HepG2 (cell line): ENCODE data around the gene VPS37D. TPM values are rescaled to one million over a fixed set of nuclear protein-coding genes. Genes with fewer than 3 reads are reported as not detected.

Source experiments
- AKAP8 ChIP-seq: sonication (generic); formaldehyde crosslinking; IDR thresholded peaks from 2 replicates; pipeline ENCODE4 v1.5.1; 2020; ENCODE audit warnings: mild to moderate bottlenecking, missing genetic modification reagents
- BCL6 ChIP-seq: IDR thresholded peaks from 2 replicates; pipeline ENCODE4 v1.6.1; 2016; ENCODE audit warnings: missing genetic modification reagents, missing compliant biosample characterization
- FOXA3 ChIP-seq: IDR thresholded peaks from 2 replicates; pipeline ENCODE4 v1.6.1; 2016; ENCODE audit warnings: missing genetic modification reagents, missing compliant biosample characterization
- FOXM1 ChIP-seq: sonication (generic); formaldehyde crosslinking; IDR thresholded peaks from 2 replicates; pipeline ENCODE4 v1.5.0; 2020; ENCODE audit warnings: missing genetic modification reagents
- ISL2 ChIP-seq: sonication (generic); formaldehyde crosslinking; IDR thresholded peaks from 2 replicates; pipeline ENCODE4 v1.5.0; 2020; ENCODE audit warnings: missing genetic modification reagents
- JUN ChIP-seq: sonication (generic); formaldehyde crosslinking; IDR thresholded peaks from 2 replicates; pipeline ENCODE4 v1.4.0; 2020; ENCODE audit warnings: mild to moderate bottlenecking, missing genetic modification reagents
- KIAA2018 ChIP-seq: sonication (generic); formaldehyde crosslinking; IDR thresholded peaks from 2 replicates; pipeline ENCODE4 v1.5.0; 2020; ENCODE audit warnings: mild to moderate bottlenecking, missing genetic modification reagents, borderline replicate concordance
- MAFG ChIP-seq: sonication (generic); formaldehyde crosslinking; IDR thresholded peaks from 2 replicates; pipeline ENCODE4 v1.5.1; 2020; ENCODE audit warnings: mild to moderate bottlenecking, missing genetic modification reagents
- MBD4 ChIP-seq: IDR thresholded peaks from 2 replicates; pipeline ENCODE4 v1.6.1; 2012; ENCODE audit warnings: low read length, inconsistent platforms, borderline replicate concordance
- MLLT10 ChIP-seq: sonication (generic); formaldehyde crosslinking; IDR thresholded peaks from 2 replicates; pipeline ENCODE4 v1.4.0; 2020; ENCODE audit warnings: missing genetic modification reagents
- RFXANK ChIP-seq: IDR thresholded peaks from 2 replicates; pipeline ENCODE4 v1.6.1; 2016
- RNF2 ChIP-seq: fragments of 450-650 bp; conservative IDR thresholded peaks from 2 replicates; pipeline ENCODE4 v1.6.1; 2016; ENCODE audit warnings: low read depth
- ZNF276 ChIP-seq: sonication (generic); formaldehyde crosslinking; IDR thresholded peaks from 2 replicates; pipeline ENCODE4 v1.4.0; 2020; ENCODE audit warnings: mild to moderate bottlenecking, low read depth, missing genetic modification reagents
- ZNF432 ChIP-seq: sonication (generic); formaldehyde crosslinking; IDR thresholded peaks from 2 replicates; pipeline ENCODE4 v1.5.0; 2020; ENCODE audit warnings: missing genetic modification reagents, mild to moderate bottlenecking, borderline replicate concordance
- ZNF737 ChIP-seq: sonication (generic); formaldehyde crosslinking; IDR thresholded peaks from 2 replicates; pipeline ENCODE4 v1.5.0; 2020; ENCODE audit warnings: missing genetic modification reagents, mild to moderate bottlenecking, borderline replicate concordance
- polyA plus RNA-seq, 8 experiments: library from polyadenylated mRNA; depleted of rRNA in 3 of 8; stranded (reverse) in 7 of 8; unstranded in 1 of 8; fragments of >200 nt; fragmentation: Illumina TruSeq in 4 of 8; extraction: Trizol in 4 of 8; gene quantifications; 2 replicates each; pipeline versions ENCODE4 v1.2.1 to v1.2.3, GENCODE V29; 2011 to 2016; ENCODE audit warnings: low read depth in 4 of 8, missing spikeins in 1 of 8, mixed read lengths in 1 of 8; ENCODE audit not compliant: insufficient read depth in 1 of 8
- total RNA-seq, 5 experiments: library from RNA; depleted of rRNA; stranded (reverse); fragments of >200 nt; fragmentation: Illumina TruSeq; extraction: Trizol; gene quantifications; 2 replicates each; pipeline ENCODE4 v1.2.3, GENCODE V29; 2016; ENCODE audit warnings: low read depth in 1 of 5
- TF ChIP-seq, protein P1 (sequence below): sonication (generic); formaldehyde crosslinking; IDR thresholded peaks from 2 replicates; pipeline ENCODE4 v1.4.0; 2020; ENCODE audit warnings: missing genetic modification reagents

VPS37D gene
- total and polyA plus RNA-seq, 2 of the 13 experiments (the other 11 are each of a cell fraction or from before 2014, with no cell fraction given): 3.8 to 6.3 TPM

GRCh38 chr7:73622909-73623797 is 44.5 kb upstream of the VPS37D start (continued):
- no peak for TF ChIP-seq KIAA2018 (CRISPR knock-in tag)
- TF ChIP-seq FOXA3: peak; percentile 56
- TF ChIP-seq RFXANK (CRISPR knock-in tag): no peak; the same call in 1 of the 2 replicates
- TF ChIP-seq, protein P1, sequence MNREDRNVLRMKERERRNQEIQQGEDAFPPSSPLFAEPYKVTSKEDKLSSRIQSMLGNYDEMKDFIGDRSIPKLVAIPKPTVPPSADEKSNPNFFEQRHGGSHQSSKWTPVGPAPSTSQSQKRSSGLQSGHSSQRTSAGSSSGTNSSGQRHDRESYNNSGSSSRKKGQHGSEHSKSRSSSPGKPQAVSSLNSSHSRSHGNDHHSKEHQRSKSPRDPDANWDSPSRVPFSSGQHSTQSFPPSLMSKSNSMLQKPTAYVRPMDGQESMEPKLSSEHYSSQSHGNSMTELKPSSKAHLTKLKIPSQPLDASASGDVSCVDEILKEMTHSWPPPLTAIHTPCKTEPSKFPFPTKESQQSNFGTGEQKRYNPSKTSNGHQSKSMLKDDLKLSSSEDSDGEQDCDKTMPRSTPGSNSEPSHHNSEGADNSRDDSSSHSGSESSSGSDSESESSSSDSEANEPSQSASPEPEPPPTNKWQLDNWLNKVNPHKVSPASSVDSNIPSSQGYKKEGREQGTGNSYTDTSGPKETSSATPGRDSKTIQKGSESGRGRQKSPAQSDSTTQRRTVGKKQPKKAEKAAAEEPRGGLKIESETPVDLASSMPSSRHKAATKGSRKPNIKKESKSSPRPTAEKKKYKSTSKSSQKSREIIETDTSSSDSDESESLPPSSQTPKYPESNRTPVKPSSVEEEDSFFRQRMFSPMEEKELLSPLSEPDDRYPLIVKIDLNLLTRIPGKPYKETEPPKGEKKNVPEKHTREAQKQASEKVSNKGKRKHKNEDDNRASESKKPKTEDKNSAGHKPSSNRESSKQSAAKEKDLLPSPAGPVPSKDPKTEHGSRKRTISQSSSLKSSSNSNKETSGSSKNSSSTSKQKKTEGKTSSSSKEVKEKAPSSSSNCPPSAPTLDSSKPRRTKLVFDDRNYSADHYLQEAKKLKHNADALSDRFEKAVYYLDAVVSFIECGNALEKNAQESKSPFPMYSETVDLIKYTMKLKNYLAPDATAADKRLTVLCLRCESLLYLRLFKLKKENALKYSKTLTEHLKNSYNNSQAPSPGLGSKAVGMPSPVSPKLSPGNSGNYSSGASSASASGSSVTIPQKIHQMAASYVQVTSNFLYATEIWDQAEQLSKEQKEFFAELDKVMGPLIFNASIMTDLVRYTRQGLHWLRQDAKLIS (CRISPR knock-in tag): peak; percentile 62
- peak; percentile 97 for TF ChIP-seq AKAP8
- TF ChIP-seq JUN (CRISPR knock-in tag): 0 out of 2 replicates have a peak, but pooled peaks have one; percentile 26
- no peak for TF ChIP-seq MLLT10 (CRISPR knock-in tag)
- peak; percentile 84 for TF ChIP-seq BCL6 (CRISPR knock-in tag)
- TF ChIP-seq ZNF276 (CRISPR knock-in tag): peak; percentile 39; the same call in 1 of the 2 replicates
- TF ChIP-seq MBD4: no peak
- TF ChIP-seq ZNF432: no peak
- TF ChIP-seq ISL2 (CRISPR knock-in tag): no peak; the same call in 1 of the 2 replicates
- no peak for TF ChIP-seq MAFG (CRISPR knock-in tag)
- peak; percentile 27; the same call in 1 of the 2 replicates for TF ChIP-seq ZNF737 (CRISPR knock-in tag)
- peak; percentile 55; the same call in 1 of the 2 replicates for TF ChIP-seq FOXM1 (CRISPR knock-in tag)
- TF ChIP-seq RNF2: no peak
